Hepatocyte (in vitro differentiated cells): ENCODE results near the gene MAPK8IP3.

Experiments
- EZH2 ChIP-seq: fragments of 200-600 bp; sonication (generic); IDR thresholded peaks from 2 replicates; pipeline ENCODE4 v1.6.1; 2016; ENCODE audit warnings: antibody characterized with exemption, mild to moderate bottlenecking, borderline replicate concordance
- EZH2phosphoT487 ChIP-seq: fragments of 200-600 bp; sonication (generic); IDR thresholded peaks from one replicate; pipeline ENCODE4 v1.6.1; 2018; ENCODE audit warnings: antibody characterized with exemption, mild to moderate bottlenecking, low read depth, moderate library complexity; ENCODE audit not compliant: unreplicated experiment, severe bottlenecking
- TF ChIP-seq, protein P1 (sequence below): fragments of 200-600 bp; sonication (generic); IDR thresholded peaks from 2 replicates; pipeline ENCODE4 v1.5.1; 2016; ENCODE audit warnings: antibody characterized with exemption, mild to moderate bottlenecking; ENCODE audit not compliant: poor library complexity

DNA sequence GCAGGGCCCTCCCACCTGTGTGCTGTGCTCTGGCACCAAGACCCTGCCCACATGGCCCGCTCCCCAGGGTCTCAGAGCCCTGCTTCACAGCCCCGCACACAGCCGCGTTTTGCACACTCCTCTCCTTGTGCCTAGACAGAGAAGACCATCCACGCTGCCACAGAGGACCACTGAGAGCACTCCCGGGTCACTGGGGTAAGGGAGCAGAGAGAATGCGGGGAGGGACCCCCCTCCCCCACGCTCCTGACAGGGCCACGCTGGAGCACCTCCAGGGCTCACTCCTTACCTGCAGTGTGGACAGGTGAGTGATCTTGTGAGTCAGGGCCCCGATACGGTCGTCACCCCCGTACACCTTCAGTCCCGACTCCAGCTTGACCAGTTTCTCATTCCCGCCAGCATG lies 113.6 kb downstream of the MAPK8IP3 start:
- TF ChIP-seq, protein P1, sequence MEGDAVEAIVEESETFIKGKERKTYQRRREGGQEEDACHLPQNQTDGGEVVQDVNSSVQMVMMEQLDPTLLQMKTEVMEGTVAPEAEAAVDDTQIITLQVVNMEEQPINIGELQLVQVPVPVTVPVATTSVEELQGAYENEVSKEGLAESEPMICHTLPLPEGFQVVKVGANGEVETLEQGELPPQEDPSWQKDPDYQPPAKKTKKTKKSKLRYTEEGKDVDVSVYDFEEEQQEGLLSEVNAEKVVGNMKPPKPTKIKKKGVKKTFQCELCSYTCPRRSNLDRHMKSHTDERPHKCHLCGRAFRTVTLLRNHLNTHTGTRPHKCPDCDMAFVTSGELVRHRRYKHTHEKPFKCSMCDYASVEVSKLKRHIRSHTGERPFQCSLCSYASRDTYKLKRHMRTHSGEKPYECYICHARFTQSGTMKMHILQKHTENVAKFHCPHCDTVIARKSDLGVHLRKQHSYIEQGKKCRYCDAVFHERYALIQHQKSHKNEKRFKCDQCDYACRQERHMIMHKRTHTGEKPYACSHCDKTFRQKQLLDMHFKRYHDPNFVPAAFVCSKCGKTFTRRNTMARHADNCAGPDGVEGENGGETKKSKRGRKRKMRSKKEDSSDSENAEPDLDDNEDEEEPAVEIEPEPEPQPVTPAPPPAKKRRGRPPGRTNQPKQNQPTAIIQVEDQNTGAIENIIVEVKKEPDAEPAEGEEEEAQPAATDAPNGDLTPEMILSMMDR = no peak
- TF ChIP-seq EZH2 (no peak), EZH2phosphoT487 (no peak)
